Endometrial microvascular endothelial cells (primary cell): Measurements from ENCODE around the gene ACTL7A. TPM values are rescaled to one million over a fixed set of nuclear protein-coding genes. Genes with fewer than 3 reads are reported as not detected.

Experiments used
- in situ Hi-C: cut with HindIII; loops from 2 replicates; pipeline ENCODE4 v1.10.0; 2017; ENCODE audit warnings: low sequenced_read_pairs, low pct_unique_long_range_greater_than_20kb; ENCODE audit errors: inconsistent ontology term
- total RNA-seq: library from RNA; depleted of rRNA; stranded (reverse); fragments of >200 nt; gene quantifications from one replicate; pipeline ENCODE4 v1.2.3, GENCODE V29; 2015; ENCODE audit errors: inconsistent ontology term

Gene ACTL7A
- total RNA-seq, 1 donor from 2014 or later, result not detected

GRCh38 chr9:108903420-108904103 is 41.5 kb downstream of the ACTL7A start:
- in situ Hi-C loops, result no loop called here

DNA sequence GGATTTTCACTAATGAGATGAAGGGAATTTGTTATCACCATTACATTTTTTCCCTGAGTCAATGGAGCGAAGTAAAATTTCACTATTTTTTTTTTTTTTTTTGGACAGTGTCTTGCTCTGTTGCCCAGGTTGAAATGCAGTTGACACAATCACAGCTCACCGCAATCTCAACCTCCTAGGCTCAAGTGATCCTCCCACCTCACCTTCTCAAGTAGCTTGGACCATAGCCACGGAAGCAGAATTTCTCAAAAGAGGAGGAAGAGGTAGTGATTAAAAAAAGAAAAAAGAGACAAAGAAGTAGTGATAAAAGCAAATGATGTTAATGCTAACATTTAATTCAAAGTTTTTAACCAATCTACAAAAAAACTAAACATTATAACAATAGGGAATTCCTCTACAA is 42.1 kb downstream of the ACTL7A start:
- in situ Hi-C loops, result no loop called here

DNA sequence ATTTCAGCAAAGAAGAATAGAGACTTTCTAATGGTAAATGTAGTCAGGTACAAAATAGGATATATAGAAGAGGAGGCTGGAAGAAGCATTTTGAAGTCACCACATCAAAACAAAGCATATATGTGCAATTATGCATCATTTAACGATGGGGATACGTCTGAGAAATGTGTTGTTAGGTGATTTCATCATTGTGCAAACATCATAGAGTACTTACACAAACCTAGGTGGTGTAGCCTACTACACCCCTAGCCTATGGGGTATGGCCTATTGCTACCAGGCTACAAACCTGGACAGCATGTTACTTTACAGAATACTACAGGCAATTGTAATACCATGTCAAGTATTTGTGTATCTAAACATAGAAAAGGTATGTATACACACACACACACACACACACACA is 43.4 kb downstream of the ACTL7A start:
- in situ Hi-C loops, result no loop called here

- in situ Hi-C loops, result no loop called here
Observed at GRCh38 chr9:108910402-108910801, 48.3 kb downstream of the ACTL7A start.

DNA sequence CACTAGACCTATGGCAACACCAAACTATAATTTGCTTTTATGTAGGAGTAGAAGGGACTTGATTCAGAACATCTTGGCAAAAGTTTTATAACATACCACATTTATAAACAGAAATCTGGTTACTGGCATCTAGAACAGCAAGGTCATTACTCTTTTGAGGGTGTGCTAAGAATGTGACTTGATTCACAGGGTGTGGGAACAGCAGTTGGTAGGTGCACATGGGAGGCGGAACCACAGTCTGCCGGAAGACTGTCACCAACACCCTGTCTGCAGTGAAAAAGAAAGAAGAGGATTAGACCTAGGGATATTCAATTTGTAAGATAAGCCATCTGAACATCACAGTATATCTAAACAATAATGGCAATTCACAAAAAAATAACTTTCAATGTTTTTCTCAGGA is 48.8 kb downstream of the ACTL7A start:
- in situ Hi-C loops, result no loop called here

DNA sequence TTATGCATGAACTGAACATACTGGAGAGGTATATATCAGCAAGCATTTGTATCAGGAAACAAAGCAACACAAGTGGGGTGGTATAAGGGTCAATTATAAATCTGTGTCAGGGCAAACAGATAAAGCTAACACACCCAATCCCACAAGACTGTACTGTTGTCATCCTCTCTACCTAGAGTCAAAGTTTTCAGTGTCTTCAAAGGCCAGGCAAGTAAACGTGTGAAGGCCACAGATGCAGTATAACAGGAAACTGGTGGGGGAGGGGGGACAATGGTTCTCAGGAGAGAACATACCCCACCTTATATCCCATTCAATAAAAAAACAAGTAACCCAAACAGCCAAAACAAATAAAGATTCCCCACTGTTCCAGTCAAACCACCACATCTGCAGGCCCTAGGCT is 49.8 kb downstream of the ACTL7A start:
- in situ Hi-C loops, result no loop called here

Other genes starting within 250 kb of the ACTL7A start
- gene ACTL7B, start 6.3 kb upstream of the ACTL7A start, total RNA-seq, result not detected
- gene ELP1, start 71.9 kb downstream of the ACTL7A start, total RNA-seq, result 25.6 TPM
- gene ABITRAM, start 72.1 kb downstream of the ACTL7A start, total RNA-seq, result 12.0 TPM
- 153 TPM for gene CTNNAL1, start 151.2 kb downstream of the ACTL7A start, total RNA-seq